WTC11 (cell line): Measurements from ENCODE around the gene LHX3. TPM values are rescaled to one million over a fixed set of nuclear protein-coding genes. Genes with fewer than 3 reads are reported as not detected.
A peak's percentile ranks its signal among the peaks of the same experiment; 100 is the strongest.

Experiments
- ATAC-seq: fragments of 200-7000 bp; cut with Tn5 transposase; 2 replicates; pipeline ENCODE4 v1.10.0; 2021; ENCODE audit warnings: mild to moderate bottlenecking, moderate library complexity
- CTCF ChIA-PET: fragments of 300-600 bp; sonication (Branson Sonifier 250); formaldehyde crosslinking; loops from one replicate; lab custom pipeline; 2021; ENCODE audit warnings: antibody characterized with exemption; lab: Charles Lee
- POLR2A ChIA-PET: fragments of 350-600 bp; sonication (Branson Sonifier 250); formaldehyde crosslinking; loops from one replicate; lab custom pipeline; 2021; ENCODE audit warnings: antibody characterized with exemption; lab: Charles Lee
- DNase-seq: peaks from one replicate; pipeline ENCODE4 v3.0.0; 2021; ENCODE audit warnings: low spot score
- H3K27ac Mint-ChIP-seq: 2 replicates; pipeline ENCODE4 v1.8.0; 2021; ENCODE audit warnings: mixed read lengths
- H3K27me3 Mint-ChIP-seq: 2 replicates; pipeline ENCODE4 v1.8.0; 2021; ENCODE audit warnings: low read depth, mild to moderate bottlenecking, moderate library complexity, mixed read lengths
- H3K36me3 Mint-ChIP-seq: 2 replicates; pipeline ENCODE4 v1.8.0; 2021; ENCODE audit warnings: mixed read lengths
- H3K4me1 Mint-ChIP-seq: 2 replicates; pipeline ENCODE4 v1.8.0; 2022; ENCODE audit warnings: mixed read lengths
- H3K4me3 Mint-ChIP-seq: 2 replicates; pipeline ENCODE4 v1.8.0; 2021; ENCODE audit warnings: mild to moderate bottlenecking, moderate library complexity, mixed read lengths
- H3K9me3 Mint-ChIP-seq: 2 replicates; pipeline ENCODE4 v1.8.0; 2021; ENCODE audit warnings: mixed read lengths
- CTCF ChIP-seq: fragments of 200-600 bp; IDR thresholded peaks from 2 replicates; pipeline ENCODE4 v1.8.0; 2022; ENCODE audit warnings: antibody characterized with exemption
- ELF4 ChIP-seq: sonication (generic); formaldehyde crosslinking; IDR thresholded peaks from 2 replicates; pipeline ENCODE4 v1.8.1; 2022; ENCODE audit warnings: low read depth, mild to moderate bottlenecking, moderate library complexity, missing genetic modification reagents
- EMX1 ChIP-seq: fragments of 250-450 bp; sonication (Bioruptor Pico); IDR thresholded peaks from 2 replicates; pipeline ENCODE4 v1.8.0; 2021; ENCODE audit warnings: mild to moderate bottlenecking
- ETV6 ChIP-seq: sonication (generic); formaldehyde crosslinking; IDR thresholded peaks from 2 replicates; pipeline ENCODE4 v1.8.1; 2022; ENCODE audit warnings: mild to moderate bottlenecking, missing genetic modification reagents
- FOXP1 ChIP-seq: sonication (generic); formaldehyde crosslinking; IDR thresholded peaks from 2 replicates; pipeline ENCODE4 v1.8.0; 2022; ENCODE audit warnings: missing genetic modification reagents, mild to moderate bottlenecking, moderate library complexity, borderline replicate concordance
- GABPB1 ChIP-seq: sonication (generic); formaldehyde crosslinking; IDR thresholded peaks from 2 replicates; pipeline ENCODE4 v1.8.1; 2023; ENCODE audit warnings: mild to moderate bottlenecking, missing genetic modification reagents
- GTF2I ChIP-seq: fragments of 250-450 bp; sonication (Bioruptor Pico); conservative IDR thresholded peaks from 2 replicates; pipeline ENCODE4 v1.4.0; 2021; ENCODE audit warnings: mild to moderate bottlenecking
- HMGA2 ChIP-seq: fragments of 250-450 bp; sonication (Bioruptor Pico); IDR thresholded peaks from 2 replicates; pipeline ENCODE4 v1.4.0; 2021; ENCODE audit warnings: mild to moderate bottlenecking, moderate library complexity
- IRF2 ChIP-seq: sonication (generic); formaldehyde crosslinking; IDR thresholded peaks from 2 replicates; pipeline ENCODE4 v1.8.0; 2022; ENCODE audit warnings: low read depth, missing genetic modification reagents, borderline replicate concordance
- JAZF1 ChIP-seq: fragments of 250-450 bp; sonication (Bioruptor Pico); IDR thresholded peaks from 2 replicates; pipeline ENCODE4 v1.9.0; 2021; ENCODE audit warnings: moderate library complexity, mild to moderate bottlenecking, inconsistent platforms
- MYBL2 ChIP-seq: sonication (generic); formaldehyde crosslinking; IDR thresholded peaks from 2 replicates; pipeline ENCODE4 v1.8.1; 2023; ENCODE audit warnings: mild to moderate bottlenecking, moderate library complexity, missing genetic modification reagents
- SMAD3 ChIP-seq: sonication (generic); formaldehyde crosslinking; IDR thresholded peaks from 2 replicates; pipeline ENCODE4 v1.8.0; 2022; ENCODE audit warnings: missing genetic modification reagents, mild to moderate bottlenecking, borderline replicate concordance
- TEAD1 ChIP-seq: sonication (generic); formaldehyde crosslinking; IDR thresholded peaks from 2 replicates; pipeline ENCODE4 v1.8.0; 2022; ENCODE audit warnings: mild to moderate bottlenecking, missing genetic modification reagents
- TEAD4 ChIP-seq: sonication (generic); formaldehyde crosslinking; IDR thresholded peaks from 2 replicates; pipeline ENCODE4 v1.8.0; 2022; ENCODE audit warnings: mild to moderate bottlenecking, missing genetic modification reagents
- ZNF138 ChIP-seq: sonication (generic); formaldehyde crosslinking; conservative IDR thresholded peaks from 2 replicates; pipeline ENCODE4 v1.8.1; 2022; ENCODE audit warnings: mild to moderate bottlenecking, moderate library complexity, missing genetic modification reagents
- ZNF219 ChIP-seq: sonication (generic); formaldehyde crosslinking; IDR thresholded peaks from 2 replicates; pipeline ENCODE4 v1.8.0; 2023; ENCODE audit warnings: missing genetic modification reagents, mild to moderate bottlenecking, borderline replicate concordance
- ZNF317 ChIP-seq: sonication (generic); formaldehyde crosslinking; IDR thresholded peaks from 2 replicates; pipeline ENCODE4 v1.8.1; 2023; ENCODE audit warnings: low read depth, mild to moderate bottlenecking, moderate library complexity, missing genetic modification reagents, borderline replicate concordance
- ZNF423 ChIP-seq: fragments of 250-450 bp; sonication (Bioruptor Pico); IDR thresholded peaks from 2 replicates; pipeline ENCODE4 v2.1.2; 2022; ENCODE audit warnings: mild to moderate bottlenecking, moderate library complexity
- total RNA-seq: library from RNA; stranded (reverse); gene quantifications from 3 replicates; pipeline ENCODE4 v1.2.3, GENCODE V29; 2021
- TF ChIP-seq, protein P1 (sequence below): sonication (generic); formaldehyde crosslinking; IDR thresholded peaks from 2 replicates; pipeline ENCODE4 v1.8.1; 2022; ENCODE audit warnings: mild to moderate bottlenecking, missing genetic modification reagents, moderate library complexity, borderline replicate concordance
- TF ChIP-seq, protein P2 (sequence below): sonication (generic); formaldehyde crosslinking; IDR thresholded peaks from 2 replicates; pipeline ENCODE4 v1.8.0; 2022; ENCODE audit warnings: missing genetic modification reagents

The LHX3 gene
- total RNA-seq, 1 experiment from 2014 or later, result not detected

- Mint-ChIP-seq H3K4me3 (peak overlapping the region; percentile 52), H3K36me3 (no peaks in the 10 kb centered on the region)
Measured at GRCh38 chr9:136171009-136171800, 33.7 kb downstream of the LHX3 start.

DNA sequence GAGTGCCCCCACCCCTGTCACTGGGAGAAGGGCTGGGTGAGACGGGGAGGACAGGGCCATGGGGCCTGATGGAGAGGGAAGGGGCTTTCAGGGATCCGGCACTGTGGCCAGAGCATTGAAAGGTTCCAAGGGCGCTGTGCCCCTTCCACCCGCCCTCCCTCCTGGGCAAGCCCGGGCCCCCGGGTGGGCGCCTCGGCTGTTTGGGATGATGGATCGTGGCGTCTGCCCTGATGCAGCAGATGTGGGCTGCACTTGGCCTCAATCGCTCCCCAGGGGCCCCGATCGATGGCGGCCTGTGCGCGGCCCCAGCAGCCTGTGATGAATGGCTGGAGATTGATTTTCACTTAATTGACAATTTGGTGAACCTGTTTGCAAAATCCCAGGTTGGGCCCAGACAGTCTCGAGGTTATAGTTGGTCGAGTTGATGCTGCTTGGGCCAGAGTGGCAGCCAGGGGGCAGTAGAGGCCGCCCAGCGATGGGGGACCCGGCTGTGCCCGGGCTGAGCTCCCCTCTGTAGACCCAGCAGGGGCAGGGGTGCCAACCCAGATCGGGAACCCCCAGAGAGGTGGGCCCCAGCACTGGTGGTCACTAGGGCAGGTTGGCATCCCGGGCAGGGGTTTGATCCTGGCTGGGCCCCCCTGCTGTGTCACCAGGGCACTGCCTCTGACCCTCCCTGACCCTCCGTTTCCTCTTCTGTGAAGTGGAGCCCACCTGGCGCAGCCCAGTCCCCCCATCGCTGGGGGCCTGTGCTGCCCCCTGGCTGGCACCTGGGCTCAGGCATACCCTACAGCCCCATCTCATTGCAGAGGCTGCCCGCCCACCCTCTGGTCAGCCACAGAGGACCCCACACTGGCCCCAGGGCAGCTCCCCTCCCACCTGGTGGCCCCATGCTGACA lies 34.7 kb downstream of the LHX3 start:
- peaks cover 27% of the 10 kb centered on the region for H3K4me1 Mint-ChIP-seq
- no peak overlapping the region for H3K4me3 Mint-ChIP-seq
- H3K27ac Mint-ChIP-seq, result no peak overlapping the region
- no peak for TF ChIP-seq ZNF317 (CRISPR knock-in tag)
- TF ChIP-seq, protein P1, sequence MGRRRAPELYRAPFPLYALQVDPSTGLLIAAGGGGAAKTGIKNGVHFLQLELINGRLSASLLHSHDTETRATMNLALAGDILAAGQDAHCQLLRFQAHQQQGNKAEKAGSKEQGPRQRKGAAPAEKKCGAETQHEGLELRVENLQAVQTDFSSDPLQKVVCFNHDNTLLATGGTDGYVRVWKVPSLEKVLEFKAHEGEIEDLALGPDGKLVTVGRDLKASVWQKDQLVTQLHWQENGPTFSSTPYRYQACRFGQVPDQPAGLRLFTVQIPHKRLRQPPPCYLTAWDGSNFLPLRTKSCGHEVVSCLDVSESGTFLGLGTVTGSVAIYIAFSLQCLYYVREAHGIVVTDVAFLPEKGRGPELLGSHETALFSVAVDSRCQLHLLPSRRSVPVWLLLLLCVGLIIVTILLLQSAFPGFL (CRISPR knock-in tag), result no peak
- no peak for TF ChIP-seq IRF2
- no peak for TF ChIP-seq GABPB1 (CRISPR knock-in tag)
- TF ChIP-seq, protein P2, sequence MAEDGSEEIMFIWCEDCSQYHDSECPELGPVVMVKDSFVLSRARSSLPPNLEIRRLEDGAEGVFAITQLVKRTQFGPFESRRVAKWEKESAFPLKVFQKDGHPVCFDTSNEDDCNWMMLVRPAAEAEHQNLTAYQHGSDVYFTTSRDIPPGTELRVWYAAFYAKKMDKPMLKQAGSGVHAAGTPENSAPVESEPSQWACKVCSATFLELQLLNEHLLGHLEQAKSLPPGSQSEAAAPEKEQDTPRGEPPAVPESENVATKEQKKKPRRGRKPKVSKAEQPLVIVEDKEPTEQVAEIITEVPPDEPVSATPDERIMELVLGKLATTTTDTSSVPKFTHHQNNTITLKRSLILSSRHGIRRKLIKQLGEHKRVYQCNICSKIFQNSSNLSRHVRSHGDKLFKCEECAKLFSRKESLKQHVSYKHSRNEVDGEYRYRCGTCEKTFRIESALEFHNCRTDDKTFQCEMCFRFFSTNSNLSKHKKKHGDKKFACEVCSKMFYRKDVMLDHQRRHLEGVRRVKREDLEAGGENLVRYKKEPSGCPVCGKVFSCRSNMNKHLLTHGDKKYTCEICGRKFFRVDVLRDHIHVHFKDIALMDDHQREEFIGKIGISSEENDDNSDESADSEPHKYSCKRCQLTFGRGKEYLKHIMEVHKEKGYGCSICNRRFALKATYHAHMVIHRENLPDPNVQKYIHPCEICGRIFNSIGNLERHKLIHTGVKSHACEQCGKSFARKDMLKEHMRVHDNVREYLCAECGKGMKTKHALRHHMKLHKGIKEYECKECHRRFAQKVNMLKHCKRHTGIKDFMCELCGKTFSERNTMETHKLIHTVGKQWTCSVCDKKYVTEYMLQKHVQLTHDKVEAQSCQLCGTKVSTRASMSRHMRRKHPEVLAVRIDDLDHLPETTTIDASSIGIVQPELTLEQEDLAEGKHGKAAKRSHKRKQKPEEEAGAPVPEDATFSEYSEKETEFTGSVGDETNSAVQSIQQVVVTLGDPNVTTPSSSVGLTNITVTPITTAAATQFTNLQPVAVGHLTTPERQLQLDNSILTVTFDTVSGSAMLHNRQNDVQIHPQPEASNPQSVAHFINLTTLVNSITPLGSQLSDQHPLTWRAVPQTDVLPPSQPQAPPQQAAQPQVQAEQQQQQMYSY, result no peak
- TF ChIP-seq ELF4 (CRISPR knock-in tag), result no peak
- TF ChIP-seq JAZF1 (CRISPR knock-in tag), result no peak
- TF ChIP-seq ZNF138 (CRISPR knock-in tag), result no peak
- TF ChIP-seq MYBL2 (CRISPR knock-in tag), result no peak
- TF ChIP-seq HMGA2 (CRISPR knock-in tag), result no peak
- TF ChIP-seq CTCF, result peak; percentile 88
- no peak for TF ChIP-seq SMAD3 (CRISPR knock-in tag)
- 0 out of 2 replicates have a peak, but pooled peaks have one; percentile 37 for TF ChIP-seq ZNF219

More at GRCh38 chr9:136171009-136171800, 33.7 kb downstream of the LHX3 start:
- peaks cover 3% of the 10 kb centered on the region; the same call in 1 of the 2 replicates for H3K27me3 Mint-ChIP-seq
- ATAC-seq (peak; percentile 83), DNase-seq (peak; percentile 67)
- POLR2A ChIA-PET, result interaction anchor here (1.2 to 1.7 kb wide), 3 partner anchors 16 to 100 kb away, joined by 3 to 5 read pairs (median 4); no protein-coding TSS in a partner anchor
- CTCF ChIA-PET, result interaction anchor here (0.6 to 4.5 kb wide), 49 partner anchors 8 to 481 kb away, joined by 3 to 35 read pairs (median 5); partner anchors contain the start of genes LHX3 and UBAC1
- H3K27ac Mint-ChIP-seq, result peak overlapping the region; percentile 99
- H3K9me3 Mint-ChIP-seq, result no peaks in the 10 kb centered on the region
- no peak for TF ChIP-seq TEAD4 (CRISPR knock-in tag)
- TF ChIP-seq, protein P2, result no peak
- TF ChIP-seq GTF2I (CRISPR knock-in tag), result no peak
- TF ChIP-seq ZNF138 (CRISPR knock-in tag), result no peak
- no peak for TF ChIP-seq TEAD1 (CRISPR knock-in tag)
- TF ChIP-seq EMX1, result no peak
- peak; percentile 70; the same call in 1 of the 2 replicates for TF ChIP-seq ETV6 (CRISPR knock-in tag)
- TF ChIP-seq FOXP1 (CRISPR knock-in tag), result 0 out of 2 replicates have a peak, but pooled peaks have one; percentile 30
- peak; percentile 86 for TF ChIP-seq ZNF423 (CRISPR knock-in tag)
- H3K4me1 Mint-ChIP-seq, result peaks cover 27% of the 10 kb centered on the region

More for the DNA sequence above, 34.7 kb downstream of the LHX3 start:
- CTCF ChIA-PET, result interaction anchor here (0.6 to 4.5 kb wide), 42 partner anchors 9 to 482 kb away, joined by 3 to 35 read pairs (median 5); partner anchors contain the start of genes LHX3 and UBAC1
- Mint-ChIP-seq H3K27me3 (peaks cover 3% of the 10 kb centered on the region; the same call in 1 of the 2 replicates), H3K9me3 (0 out of 2 replicates have a peak, but pooled peaks cover 3% of the 10 kb centered on the region), H3K36me3 (no peaks in the 10 kb centered on the region)
- DNase-seq (peak; percentile 79), ATAC-seq (peak; percentile 69)
- POLR2A ChIA-PET, result no interaction called here
